ENCODE data around the gene FOXO1.

Gene FOXO1

DNA sequence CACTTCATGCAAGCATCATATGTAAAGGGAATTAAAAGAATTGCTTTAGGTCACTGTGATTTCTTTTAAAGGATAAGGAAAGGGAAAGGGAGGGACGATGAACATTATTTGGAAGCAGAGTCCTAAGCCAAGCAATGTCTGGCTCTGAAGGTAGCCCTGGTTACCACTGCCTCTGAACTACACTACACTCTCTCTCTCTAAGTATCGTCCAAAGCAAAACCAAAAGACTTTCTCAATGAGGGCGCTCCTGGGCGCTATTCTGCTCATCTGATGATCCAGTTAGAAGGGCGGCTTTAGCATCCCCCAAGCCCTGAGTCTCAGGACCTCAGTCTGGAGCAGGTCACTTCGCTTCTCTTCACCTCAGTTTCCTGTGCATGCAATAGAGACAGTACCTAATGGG, 26.2 kb downstream of the FOXO1 start:
- TF ChIP-seq, protein P1, sequence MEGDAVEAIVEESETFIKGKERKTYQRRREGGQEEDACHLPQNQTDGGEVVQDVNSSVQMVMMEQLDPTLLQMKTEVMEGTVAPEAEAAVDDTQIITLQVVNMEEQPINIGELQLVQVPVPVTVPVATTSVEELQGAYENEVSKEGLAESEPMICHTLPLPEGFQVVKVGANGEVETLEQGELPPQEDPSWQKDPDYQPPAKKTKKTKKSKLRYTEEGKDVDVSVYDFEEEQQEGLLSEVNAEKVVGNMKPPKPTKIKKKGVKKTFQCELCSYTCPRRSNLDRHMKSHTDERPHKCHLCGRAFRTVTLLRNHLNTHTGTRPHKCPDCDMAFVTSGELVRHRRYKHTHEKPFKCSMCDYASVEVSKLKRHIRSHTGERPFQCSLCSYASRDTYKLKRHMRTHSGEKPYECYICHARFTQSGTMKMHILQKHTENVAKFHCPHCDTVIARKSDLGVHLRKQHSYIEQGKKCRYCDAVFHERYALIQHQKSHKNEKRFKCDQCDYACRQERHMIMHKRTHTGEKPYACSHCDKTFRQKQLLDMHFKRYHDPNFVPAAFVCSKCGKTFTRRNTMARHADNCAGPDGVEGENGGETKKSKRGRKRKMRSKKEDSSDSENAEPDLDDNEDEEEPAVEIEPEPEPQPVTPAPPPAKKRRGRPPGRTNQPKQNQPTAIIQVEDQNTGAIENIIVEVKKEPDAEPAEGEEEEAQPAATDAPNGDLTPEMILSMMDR (IDR thresholded peaks at IDR 0.05; ENCODE audit: low read depth, low read length, missing control alignments) = no peak
- no peak for DNase-seq (ENCODE audit: low read depth)
- H3K4me3 ChIP-seq (ENCODE audit: low read depth, low read length) = no peak overlapping the region
- in situ Hi-C loops (cut with HindIII; ENCODE audit: low sequenced_read_pairs) = no loop called here

DNA sequence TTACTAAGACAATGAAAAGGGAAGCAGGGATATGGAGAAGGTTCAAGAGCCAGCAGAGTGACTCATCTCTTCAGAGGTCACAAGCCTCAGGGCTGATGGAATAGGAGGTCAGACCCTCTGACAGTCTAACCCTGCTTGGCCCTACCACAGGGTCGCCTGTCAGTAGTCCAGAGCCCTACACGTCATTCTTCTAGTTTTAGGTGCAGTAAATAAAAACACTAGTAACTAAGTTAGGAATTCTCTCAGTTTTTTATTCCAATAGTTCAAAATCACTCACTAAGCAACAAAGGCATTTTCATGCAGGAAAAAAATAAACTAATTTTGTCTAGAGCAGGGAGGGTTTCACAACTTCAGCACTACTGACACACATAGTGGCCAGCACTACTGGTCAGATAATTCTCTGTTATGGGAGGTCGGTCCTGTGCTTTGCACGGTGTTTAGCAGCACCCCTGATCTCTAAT, 27.2 kb downstream of the FOXO1 start:
- H3K4me3 ChIP-seq (ENCODE audit: low read depth, low read length) = no peak overlapping the region
- no peak for DNase-seq (ENCODE audit: low read depth)
- TF ChIP-seq, protein P1 (IDR thresholded peaks at IDR 0.05; ENCODE audit: low read depth, low read length, missing control alignments) = no peak
- in situ Hi-C loops (cut with HindIII; ENCODE audit: low sequenced_read_pairs) = no loop called here

DNA sequence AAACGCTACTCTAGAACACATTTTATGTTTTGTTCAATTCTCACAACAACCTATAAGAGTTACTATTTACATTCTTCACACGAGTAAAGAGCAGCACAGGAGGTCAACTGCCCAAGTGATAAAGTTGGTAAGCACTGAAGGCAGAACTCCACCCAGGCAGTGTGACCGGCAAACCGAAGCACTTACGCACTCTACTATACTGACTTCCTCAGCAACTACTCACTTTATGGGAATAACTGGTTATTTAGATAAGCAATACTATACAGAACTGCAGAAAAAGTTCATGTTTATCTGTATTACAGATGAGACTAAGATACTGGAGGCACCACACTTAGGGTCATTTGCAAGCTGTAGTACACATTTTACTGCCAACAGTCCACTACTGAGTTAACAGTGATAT, 28.8 kb downstream of the FOXO1 start:
- no peak for DNase-seq (ENCODE audit: low read depth)
- H3K4me3 ChIP-seq (ENCODE audit: low read depth, low read length) = no peak overlapping the region
- in situ Hi-C loops (cut with HindIII; ENCODE audit: low sequenced_read_pairs) = no loop called here
- TF ChIP-seq, protein P1 (IDR thresholded peaks at IDR 0.05; ENCODE audit: low read depth, low read length, missing control alignments) = no peak

DNA sequence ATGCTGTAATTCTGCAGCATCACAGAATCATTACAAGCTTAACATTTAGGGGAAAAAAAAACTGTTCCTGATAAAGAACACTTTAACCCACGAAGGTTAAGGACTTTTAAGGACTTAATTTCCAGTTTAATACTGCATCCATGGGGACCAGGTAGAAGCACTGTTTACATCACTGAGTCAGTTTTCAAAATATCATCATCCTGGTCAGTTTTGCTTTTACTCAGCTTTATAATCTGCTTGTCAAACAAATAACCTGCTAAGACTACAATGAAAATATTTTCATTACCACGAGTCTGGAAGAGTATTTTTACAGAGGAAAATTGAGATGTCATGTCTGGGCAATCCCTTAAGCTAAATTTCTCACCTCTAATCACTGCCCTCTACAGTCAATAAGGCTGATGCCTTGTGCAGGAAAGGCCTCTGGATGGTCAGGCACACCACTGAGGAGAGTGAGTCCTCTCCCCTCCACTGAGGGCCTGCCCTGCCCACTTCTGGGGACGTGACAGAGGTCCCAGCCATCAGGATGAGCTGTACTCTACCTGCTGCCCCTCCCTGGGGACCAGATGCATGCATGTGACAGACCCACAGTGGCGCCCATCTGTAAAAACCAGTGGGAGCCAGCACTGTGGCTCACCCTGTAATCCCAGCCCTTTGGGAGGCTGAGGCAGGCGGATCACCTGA, 31.0 kb downstream of the FOXO1 start:
- TF ChIP-seq, protein P1 (IDR thresholded peaks at IDR 0.05; ENCODE audit: low read depth, low read length, missing control alignments) = no peak
- H3K4me3 ChIP-seq (ENCODE audit: low read depth, low read length) = no peak overlapping the region
- in situ Hi-C loops (cut with HindIII; ENCODE audit: low sequenced_read_pairs) = no loop called here
- DNase-seq (ENCODE audit: low read depth) = no peak

DNA sequence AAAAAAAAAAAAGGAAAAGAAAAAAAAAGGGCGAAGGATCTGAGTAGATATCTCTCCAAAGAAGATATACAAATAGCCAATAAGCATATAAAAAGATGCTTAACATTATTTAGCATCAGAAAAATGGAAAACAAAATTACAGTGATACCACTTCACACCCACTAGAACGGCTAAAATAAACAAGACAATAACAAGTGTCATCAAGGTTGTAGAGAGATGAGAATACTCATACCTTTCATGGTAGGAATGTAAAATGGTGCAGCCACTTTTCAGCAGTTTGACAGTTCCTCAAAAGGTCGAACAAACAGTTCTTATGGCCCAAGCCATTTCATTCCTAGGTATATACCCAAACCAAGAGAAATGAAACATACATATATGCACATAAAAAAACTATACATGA, 33.5 kb downstream of the FOXO1 start:
- no peak overlapping the region for H3K4me3 ChIP-seq (ENCODE audit: low read depth, low read length)
- DNase-seq (ENCODE audit: low read depth) = no peak
- TF ChIP-seq, protein P1 (IDR thresholded peaks at IDR 0.05; ENCODE audit: low read depth, low read length, missing control alignments) = no peak
- in situ Hi-C loops (cut with HindIII; ENCODE audit: low sequenced_read_pairs) = no loop called here

DNA sequence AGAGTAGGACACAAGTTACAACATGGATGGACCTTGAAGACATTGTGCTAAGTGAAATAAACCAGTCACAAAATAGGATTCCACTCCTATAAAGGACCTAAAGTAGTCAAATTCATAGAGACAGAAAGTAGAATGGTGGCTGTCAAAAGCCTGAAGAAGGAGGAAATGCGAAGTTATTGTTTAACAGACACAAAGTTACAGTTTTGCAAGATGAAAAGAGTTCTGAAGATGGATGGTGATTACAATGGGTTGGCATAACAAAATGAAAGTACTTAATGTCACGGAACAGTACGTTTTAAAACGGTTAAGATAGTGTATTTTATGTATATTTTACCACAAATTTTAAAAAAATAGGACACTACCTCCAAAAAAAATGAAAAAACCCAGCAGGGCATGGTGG, 34.8 kb downstream of the FOXO1 start:
- H3K4me3 ChIP-seq (ENCODE audit: low read depth, low read length) = no peak overlapping the region
- in situ Hi-C loops (cut with HindIII; ENCODE audit: low sequenced_read_pairs) = no loop called here
- DNase-seq (ENCODE audit: low read depth) = no peak
- TF ChIP-seq, protein P1 (IDR thresholded peaks at IDR 0.05; ENCODE audit: low read depth, low read length, missing control alignments) = no peak

Measured in astrocyte of the cerebellum (primary cell).